ENCODE measurements around the gene COL7A1. TPM values are rescaled to one million over a fixed set of nuclear protein-coding genes. Genes with fewer than 3 reads are reported as not detected.

The COL7A1 gene
- total RNA-seq, 2 experiments from 2014 or later = 4.1 to 10.8 TPM

GRCh38 chr3:48600711-48601621 lies 5.8 kb upstream of the COL7A1 start:
- H3K4me2 ChIP-seq (ENCODE audit: low read length) = no peak overlapping the region
- H3K9me3 ChIP-seq (ENCODE audit: low read length) = no peaks in the 10 kb centered on the region
- POLR2A ChIA-PET = no interaction called here
- no peak overlapping the region for H3K4me3 ChIP-seq (ENCODE audit: low read depth, low read length, poor library complexity, severe bottlenecking)
- no peak overlapping the region for H2AFZ ChIP-seq (ENCODE audit: low read length)
- no peaks in the 10 kb centered on the region for H3K9me2 ChIP-seq (ENCODE audit: insufficient read depth, low read length)
- H3K27ac ChIP-seq (ENCODE audit: low read depth, low read length, poor library complexity, severe bottlenecking) = no peak overlapping the region
- BruUV-seq (replicated peaks) = no TSS peak
- DNase-seq (ENCODE audit: low spot score) = no peak
- intact Hi-C loops (cut with micrococcal nuclease; ENCODE audit: unreplicated experiment) = no loop called here
- H3K4me1 ChIP-seq (ENCODE audit: insufficient read depth, low read length, poor library complexity, severe bottlenecking) = no peaks in the 10 kb centered on the region
- no peaks in the 10 kb centered on the region for H4K20me1 ChIP-seq (ENCODE audit: insufficient read depth, low read length)
- H3K79me2 ChIP-seq (ENCODE audit: insufficient read depth, low read depth, low read length) = no peaks in the 10 kb centered on the region
- H3K36me3 ChIP-seq (ENCODE audit: insufficient read depth, low read length) = peaks cover 86% of the 10 kb centered on the region
- no peak for TF ChIP-seq EZH2phosphoT487 (IDR thresholded peaks at IDR 0.05; ENCODE audit: borderline replicate concordance, low read depth, low read length)
- CTCF ChIA-PET (ENCODE audit: unreplicated experiment) = no interaction called here

- no TSS peak for BruUV-seq (replicated peaks)
- CTCF ChIA-PET (ENCODE audit: unreplicated experiment) = no interaction called here
- Histone ChIP-seq H3K4me3 (ENCODE audit: low read depth, low read length, poor library complexity, severe bottlenecking) (no peak overlapping the region), H3K79me2 (ENCODE audit: insufficient read depth, low read depth, low read length) (no peaks in the 10 kb centered on the region), H3K27ac (ENCODE audit: low read depth, low read length, poor library complexity, severe bottlenecking) (no peak overlapping the region), H3K4me2 (ENCODE audit: low read length) (no peak overlapping the region), H3K9me3 (ENCODE audit: low read length) (no peaks in the 10 kb centered on the region), H3K36me3 (ENCODE audit: insufficient read depth, low read length) (peaks cover 73% of the 10 kb centered on the region), H3K4me1 (ENCODE audit: insufficient read depth, low read length, poor library complexity, severe bottlenecking) (no peaks in the 10 kb centered on the region), H4K20me1 (ENCODE audit: insufficient read depth, low read length) (no peaks in the 10 kb centered on the region), H2AFZ (ENCODE audit: low read length) (no peak overlapping the region), H3K9me2 (ENCODE audit: insufficient read depth, low read length) (no peaks in the 10 kb centered on the region)
- POLR2A ChIA-PET = interaction anchor here (0.5 kb wide), 1 partner anchor 1755 kb away, joined by 12 read pairs; no protein-coding TSS in a partner anchor
- no peak for DNase-seq (ENCODE audit: low spot score)
- intact Hi-C loops (cut with micrococcal nuclease; ENCODE audit: unreplicated experiment) = no loop called here
- TF ChIP-seq EZH2phosphoT487 (IDR thresholded peaks at IDR 0.05; ENCODE audit: borderline replicate concordance, low read depth, low read length) = no peak
- no peak for TF ChIP-seq CTCF (conservative IDR thresholded peaks at IDR 0.05; ENCODE audit: low read length)
Measured at GRCh38 chr3:48599509-48600285, 4.6 kb upstream of the COL7A1 start.

GRCh38 chr3:48599077-48599501 lies 4.0 kb upstream of the COL7A1 start:
- BruUV-seq (replicated peaks) = no TSS peak
- Histone ChIP-seq H3K9me2 (ENCODE audit: insufficient read depth, low read length) (no peaks in the 10 kb centered on the region), H3K27ac (ENCODE audit: low read depth, low read length, poor library complexity, severe bottlenecking) (no peak overlapping the region), H3K36me3 (ENCODE audit: insufficient read depth, low read length) (peaks cover 67% of the 10 kb centered on the region), H3K4me1 (ENCODE audit: insufficient read depth, low read length, poor library complexity, severe bottlenecking) (no peaks in the 10 kb centered on the region), H4K20me1 (ENCODE audit: insufficient read depth, low read length) (no peaks in the 10 kb centered on the region), H3K9me3 (ENCODE audit: low read length) (no peaks in the 10 kb centered on the region), H3K79me2 (ENCODE audit: insufficient read depth, low read depth, low read length) (no peaks in the 10 kb centered on the region), H2AFZ (ENCODE audit: low read length) (no peak overlapping the region), H3K4me3 (ENCODE audit: low read depth, low read length, poor library complexity, severe bottlenecking) (no peak overlapping the region), H3K4me2 (ENCODE audit: low read length) (no peak overlapping the region)
- intact Hi-C loops (cut with micrococcal nuclease; ENCODE audit: unreplicated experiment) = no loop called here
- DNase-seq (ENCODE audit: low spot score) = no peak
- TF ChIP-seq CTCF (conservative IDR thresholded peaks at IDR 0.05; ENCODE audit: low read length) = no peak
- TF ChIP-seq EZH2phosphoT487 (IDR thresholded peaks at IDR 0.05; ENCODE audit: borderline replicate concordance, low read depth, low read length) = no peak
- ChIA-PET POLR2A (interaction anchor here (0.5 kb wide), 1 partner anchor 1754 kb away, joined by 12 read pairs; no protein-coding TSS in a partner anchor), CTCF (ENCODE audit: unreplicated experiment) (no interaction called here)
